ENCODE data around the gene TAF11L11.
"Not testable (repeated sequence)": the region's sequence is repeated elsewhere in the genome, so short reads cannot be mapped to it uniquely, and the experiment has no call there.

The TAF11L11 gene

DNA sequence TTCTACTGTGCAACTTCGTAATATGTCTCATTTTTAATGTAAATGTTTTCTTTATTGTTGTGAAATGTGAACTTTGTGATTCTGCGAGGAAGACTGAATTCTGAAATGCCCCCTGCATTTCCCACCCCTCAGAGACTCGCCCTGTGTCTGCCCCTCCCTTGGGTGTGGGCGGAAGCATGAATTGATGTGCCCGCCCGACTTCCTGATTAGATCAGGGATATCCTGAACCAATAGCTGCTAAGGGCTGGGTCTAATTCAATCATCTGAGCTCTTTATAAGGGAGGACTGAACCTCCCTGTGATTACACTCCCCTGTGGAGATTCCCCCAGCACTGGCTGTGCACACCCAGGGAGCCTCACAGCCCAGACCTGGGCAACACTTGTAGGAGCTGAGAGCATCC, at the start of gene TAF11L11:
Gene TAF11L11, plus strand, starts transcription at position 304 of the 400 bp plus-strand sequence.
- not testable (repeated sequence) for DNase-seq (ENCODE audit: low read depth in 3 of 3)

DNA sequence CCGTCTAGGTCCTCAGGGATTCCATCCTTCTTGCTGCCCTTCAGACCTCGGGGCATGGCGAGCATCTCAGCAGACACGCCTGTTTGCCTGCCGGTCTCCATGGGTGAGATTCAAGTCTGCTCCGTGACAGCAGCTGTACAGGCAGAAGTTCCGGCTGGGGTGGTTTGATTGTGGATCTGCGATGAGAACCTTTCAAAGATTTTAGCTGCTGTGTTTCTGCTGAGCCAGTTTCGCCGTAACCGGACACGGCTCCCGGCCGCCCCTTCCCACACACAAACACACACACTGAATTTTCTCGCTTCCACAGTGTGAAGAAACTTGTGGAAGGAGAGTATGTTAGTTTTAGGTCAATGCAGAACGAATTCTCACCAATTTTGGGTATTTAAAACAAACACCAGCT, 18.3 kb upstream of the TAF11L11 start, which contains the start of gene TAF11L7:
Gene TAF11L7, minus strand, starts transcription at position 101 of the 400 bp plus-strand sequence.
- not testable (repeated sequence) for DNase-seq (ENCODE audit: low read depth in 3 of 3)

DNA sequence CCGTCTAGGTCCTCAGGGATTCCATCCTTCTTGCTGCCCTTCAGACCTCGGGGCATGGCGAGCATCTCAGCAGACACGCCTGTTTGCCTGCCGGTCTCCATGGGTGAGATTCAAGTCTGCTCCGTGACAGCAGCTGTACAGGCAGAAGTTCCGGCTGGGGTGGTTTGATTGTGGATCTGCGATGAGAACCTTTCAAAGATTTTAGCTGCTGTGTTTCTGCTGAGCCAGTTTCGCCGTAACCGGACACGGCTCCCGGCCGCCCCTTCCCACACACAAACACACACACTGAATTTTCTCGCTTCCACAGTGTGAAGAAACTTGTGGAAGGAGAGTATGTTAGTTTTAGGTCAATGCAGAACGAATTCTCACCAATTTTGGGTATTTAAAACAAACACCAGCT, 13.1 kb upstream of the TAF11L11 start, which contains the start of gene TAF11L8:
Gene TAF11L8, minus strand, starts transcription at position 101 of the 400 bp plus-strand sequence.
- DNase-seq (ENCODE audit: low read depth in 3 of 3): not testable (repeated sequence)

DNA sequence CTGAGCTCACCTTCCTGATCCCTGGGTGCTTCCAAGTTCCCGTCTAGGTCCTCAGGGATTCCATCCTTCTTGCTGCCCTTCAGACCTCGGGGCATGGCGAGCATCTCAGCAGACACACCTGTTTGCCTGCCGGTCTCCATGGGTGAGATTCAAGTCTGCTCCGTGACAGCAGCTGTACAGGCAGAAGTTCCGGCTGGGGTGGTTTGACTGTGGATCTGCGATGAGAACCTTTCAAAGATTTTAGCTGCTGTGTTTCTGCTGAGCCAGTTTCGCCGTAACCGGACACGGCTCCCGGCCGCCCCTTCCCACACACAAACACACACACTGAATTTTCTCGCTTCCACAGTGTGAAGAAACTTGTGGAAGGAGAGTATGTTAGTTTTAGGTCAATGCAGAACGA, 9.7 kb upstream of the TAF11L11 start, which contains the start of gene TAF11L9:
Gene TAF11L9, minus strand, starts transcription at position 140 of the 400 bp plus-strand sequence.
- not testable (repeated sequence) for DNase-seq (ENCODE audit: low read depth in 3 of 3)

DNA sequence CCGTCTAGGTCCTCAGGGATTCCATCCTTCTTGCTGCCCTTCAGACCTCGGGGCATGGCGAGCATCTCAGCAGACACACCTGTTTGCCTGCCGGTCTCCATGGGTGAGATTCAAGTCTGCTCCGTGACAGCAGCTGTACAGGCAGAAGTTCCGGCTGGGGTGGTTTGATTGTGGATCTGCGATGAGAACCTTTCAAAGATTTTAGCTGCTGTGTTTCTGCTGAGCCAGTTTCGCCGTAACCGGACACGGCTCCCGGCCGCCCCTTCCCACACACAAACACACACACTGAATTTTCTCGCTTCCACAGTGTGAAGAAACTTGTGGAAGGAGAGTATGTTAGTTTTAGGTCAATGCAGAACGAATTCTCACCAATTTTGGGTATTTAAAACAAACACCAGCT, 6.3 kb upstream of the TAF11L11 start, which contains the start of gene TAF11L10:
Gene TAF11L10, minus strand, starts transcription at position 101 of the 400 bp plus-strand sequence.
- not testable (repeated sequence) for DNase-seq (ENCODE audit: low read depth in 3 of 3)

DNA sequence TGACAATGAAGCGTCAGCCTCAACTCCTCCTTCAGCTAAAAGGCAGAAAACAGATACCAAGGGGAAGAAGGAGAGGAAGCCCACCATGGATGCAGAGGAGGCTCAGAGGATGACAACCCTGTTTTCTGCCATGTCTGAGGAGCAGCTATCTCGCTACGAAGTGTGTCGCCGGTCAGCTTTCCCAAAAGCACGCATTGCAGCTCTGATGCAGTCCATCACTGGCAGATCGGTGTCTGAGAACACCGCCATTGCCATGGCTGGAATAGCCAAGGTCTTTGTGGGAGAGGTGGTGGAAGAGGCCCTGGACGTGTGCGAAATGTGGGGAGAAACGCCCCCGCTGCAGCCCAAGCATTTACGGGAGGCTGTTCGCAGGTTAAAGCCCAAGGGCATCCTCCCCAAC, 968 bp downstream of the TAF11L11 start:
- no peak for DNase-seq (ENCODE audit: low read depth in 3 of 3)

DNA sequence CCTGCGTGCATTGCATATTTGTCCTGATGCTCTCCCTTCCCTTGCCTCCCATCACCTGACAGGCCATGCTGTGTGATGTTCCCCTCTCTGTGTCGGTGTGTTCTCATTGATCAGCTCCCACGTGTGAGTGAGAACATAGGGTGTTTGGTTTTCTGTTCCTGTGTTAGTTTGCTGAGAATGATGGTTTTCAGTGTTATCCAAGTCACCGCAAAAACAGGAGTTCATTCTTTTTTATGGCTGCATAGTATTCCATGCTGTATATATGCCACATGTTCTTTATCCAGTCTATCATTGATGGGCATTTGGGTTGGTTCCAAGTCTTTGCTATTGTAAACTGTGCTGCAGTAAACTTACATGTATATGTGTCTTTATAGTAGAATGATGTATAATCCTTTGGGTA, 3.5 kb downstream of the TAF11L11 start:
- not testable (repeated sequence) for DNase-seq (ENCODE audit: low read depth in 3 of 3)

DNA sequence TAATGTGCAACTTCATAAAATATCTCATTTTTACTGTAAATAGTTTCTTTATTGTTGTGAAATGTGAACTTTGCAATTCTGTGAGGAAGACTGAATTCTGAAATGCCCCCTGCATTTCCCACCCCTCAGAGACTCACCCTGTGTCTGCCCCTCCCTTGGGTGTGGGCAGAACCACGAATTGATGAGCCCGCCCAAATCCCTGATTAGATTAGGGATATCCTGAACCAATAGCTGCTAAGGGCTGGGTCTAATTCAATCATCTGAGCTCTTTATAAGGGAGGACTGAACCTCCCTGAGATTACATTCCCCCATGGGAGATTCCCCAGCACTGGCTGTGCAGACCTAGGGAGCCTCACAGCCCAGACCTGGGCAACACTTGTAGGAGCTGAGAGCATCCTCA, 6.1 kb downstream of the TAF11L11 start, which contains the start of gene TAF11L12:
Gene TAF11L12, plus strand, starts transcription at position 301 of the 400 bp plus-strand sequence.
- not testable (repeated sequence) for DNase-seq (ENCODE audit: low read depth in 3 of 3)

DNA sequence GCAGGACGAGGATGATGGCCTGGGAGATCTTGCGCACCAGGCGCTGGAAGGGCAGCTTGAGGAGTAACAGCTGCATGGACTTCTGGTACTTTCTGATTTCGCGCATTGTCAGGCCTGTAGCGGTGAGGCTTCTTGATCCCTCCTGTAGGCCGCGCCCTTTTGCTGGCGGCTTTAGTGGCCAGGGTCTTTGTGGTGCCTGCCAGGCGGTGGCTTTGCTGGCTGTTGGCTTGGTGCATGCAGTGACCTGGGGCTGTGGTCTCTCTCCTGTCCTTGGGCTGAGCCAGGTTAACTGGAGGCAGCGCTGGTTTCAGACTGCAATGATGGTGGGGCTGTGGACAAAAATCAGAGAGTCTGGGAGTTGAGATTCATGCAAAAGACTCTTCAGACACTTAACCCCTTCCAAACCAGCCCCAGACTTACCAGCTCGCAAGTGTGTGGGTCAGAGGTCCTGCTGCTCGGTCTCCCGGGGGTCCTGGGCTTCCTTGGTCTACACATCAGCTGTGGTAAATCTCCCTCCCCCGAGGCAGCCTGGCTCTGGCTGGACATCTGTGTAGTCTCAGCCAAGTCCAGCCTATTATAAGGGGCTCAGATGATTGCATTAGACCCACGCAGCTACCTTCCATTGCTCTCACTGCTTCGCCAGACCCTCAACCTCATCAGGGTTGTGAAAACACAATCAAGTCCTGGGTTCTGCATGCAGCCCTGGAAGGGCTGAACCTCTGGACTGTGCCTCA, 11.1 kb downstream of the TAF11L11 start:
- no peak for DNase-seq (ENCODE audit: low read depth in 3 of 3)

DNA sequence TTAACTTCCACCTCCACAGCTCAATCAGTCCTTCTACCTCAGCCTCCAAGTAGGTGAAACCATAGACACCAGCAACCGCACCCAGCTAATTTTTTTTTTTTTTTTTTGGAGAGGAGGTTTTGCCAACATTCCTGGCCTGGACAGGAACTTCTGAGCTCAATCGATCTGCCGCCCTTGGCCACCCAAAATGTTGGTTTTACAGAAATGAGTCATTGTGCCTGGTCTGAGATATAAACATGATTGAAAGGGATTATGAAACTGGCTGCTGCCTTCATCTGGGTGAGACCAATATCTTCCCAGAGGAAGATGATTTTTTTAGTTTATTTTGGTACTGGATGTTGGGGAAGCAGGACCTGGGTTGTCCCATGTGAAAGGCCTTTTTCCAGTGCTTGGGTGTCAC, 15.4 kb downstream of the TAF11L11 start:
- DNase-seq (ENCODE audit: low read depth in 3 of 3): no peak

DNA sequence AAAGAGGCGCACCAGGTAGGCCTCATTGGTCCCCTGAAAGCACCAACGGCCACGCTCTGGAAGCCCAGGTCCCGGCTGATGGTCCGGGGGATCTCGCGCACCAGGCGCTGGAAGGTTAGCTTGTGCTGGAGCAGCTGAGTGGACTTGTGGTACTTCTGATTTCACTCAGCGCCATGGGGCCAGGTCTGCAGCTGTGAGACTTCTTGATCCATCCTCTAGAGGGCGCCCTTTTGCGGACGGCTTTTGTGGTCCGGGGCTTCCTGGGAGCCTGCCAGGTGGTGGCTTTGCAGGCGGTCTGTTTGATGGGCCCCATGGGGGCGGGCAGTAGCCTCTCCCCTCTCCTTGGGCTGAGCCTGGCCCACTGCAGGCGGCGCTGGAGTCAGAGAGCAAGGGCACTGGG, 16.6 kb downstream of the TAF11L11 start:
- DNase-seq (ENCODE audit: low read depth in 3 of 3): no peak

DNA sequence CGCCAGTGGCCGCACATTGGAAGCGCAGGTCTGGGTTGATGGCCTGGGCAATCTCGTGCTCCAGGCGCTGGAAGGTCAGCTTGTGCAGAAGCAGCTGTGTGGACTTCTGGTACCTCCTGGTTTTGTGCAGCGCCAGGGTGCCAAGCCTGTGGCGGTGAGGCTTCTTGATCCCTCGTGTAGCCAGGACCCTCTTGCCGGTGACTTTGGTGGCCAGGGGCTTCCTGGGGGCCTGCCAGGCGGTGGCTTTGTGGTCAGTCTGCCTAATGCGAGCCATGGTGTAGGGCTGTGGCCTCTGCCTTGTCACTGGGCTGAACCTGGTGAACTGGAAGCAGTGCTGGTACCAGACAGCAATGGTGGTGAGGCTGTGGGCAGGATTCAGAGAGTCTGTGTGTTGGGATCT, 21.7 kb downstream of the TAF11L11 start:
- DNase-seq (ENCODE audit: low read depth in 3 of 3): no peak

DNA sequence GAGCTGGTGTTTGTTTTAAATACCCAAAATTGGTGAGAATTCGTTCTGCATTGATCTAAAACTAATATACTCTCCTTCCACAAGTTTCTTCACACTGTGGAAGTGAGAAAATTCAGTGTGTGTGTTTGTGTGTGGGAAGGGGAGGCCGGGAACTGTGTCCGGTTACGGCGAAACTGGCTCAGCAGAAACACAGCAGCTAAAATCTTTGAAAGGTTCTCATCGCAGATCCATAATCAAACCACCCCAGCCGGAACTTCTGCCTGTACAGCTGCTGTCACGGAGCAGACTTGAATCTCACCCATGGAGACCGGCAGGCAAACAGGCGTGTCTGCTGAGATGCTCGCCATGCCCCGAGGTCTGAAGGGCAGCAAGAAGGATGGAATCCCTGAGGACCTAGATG, 27.8 kb downstream of the TAF11L11 start, which contains the start of gene TAF11L13:
Gene TAF11L13, plus strand, starts transcription at position 301 of the 400 bp plus-strand sequence.
- DNase-seq (ENCODE audit: low read depth in 3 of 3): not testable (repeated sequence)

DNA sequence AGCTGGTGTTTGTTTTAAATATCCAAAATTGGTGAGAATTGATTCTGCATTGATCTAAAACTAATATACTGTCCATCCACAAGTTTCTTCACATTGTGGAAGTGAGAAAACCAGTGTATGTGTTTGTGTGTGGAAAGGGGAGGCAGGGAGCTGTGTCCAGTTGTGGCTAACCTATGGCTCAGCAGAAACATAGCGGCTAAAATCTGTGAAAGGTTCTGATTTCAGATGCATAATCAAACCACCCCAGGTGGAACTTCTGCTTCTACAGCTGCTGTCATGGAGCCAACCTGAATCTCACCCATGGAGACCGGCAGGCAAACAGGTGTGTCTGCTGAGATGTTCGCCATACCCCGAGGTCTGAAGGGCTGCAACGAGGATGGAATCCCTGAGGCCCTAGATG, 30.2 kb downstream of the TAF11L11 start, which contains the start of gene TAF11L14:
Gene TAF11L14, plus strand, starts transcription at position 301 of the 400 bp plus-strand sequence.
- DNase-seq (ENCODE audit: low read depth in 3 of 3): no peak

DNA sequence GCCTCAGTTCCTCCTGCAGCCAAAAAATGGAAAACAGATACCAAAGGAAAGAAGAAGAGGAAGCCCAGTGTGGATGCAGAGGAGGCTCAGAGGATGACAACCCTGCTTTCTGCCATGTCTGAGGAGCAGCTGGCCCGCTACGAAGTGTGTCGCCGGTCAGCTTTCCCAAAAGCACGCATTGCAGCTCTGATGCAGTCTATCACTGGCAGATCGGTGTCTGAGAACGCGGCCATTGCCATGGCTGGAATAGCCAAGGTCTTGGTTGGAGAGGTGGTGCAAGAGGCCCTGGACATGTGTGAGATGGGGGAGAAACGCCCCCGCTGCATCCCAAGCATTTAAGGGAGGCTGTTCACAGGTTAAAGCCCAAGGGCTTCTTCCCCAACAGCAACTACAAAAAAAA, 45.2 kb downstream of the TAF11L11 start:
- not testable (repeated sequence) for DNase-seq (ENCODE audit: low read depth in 3 of 3)

DNA sequence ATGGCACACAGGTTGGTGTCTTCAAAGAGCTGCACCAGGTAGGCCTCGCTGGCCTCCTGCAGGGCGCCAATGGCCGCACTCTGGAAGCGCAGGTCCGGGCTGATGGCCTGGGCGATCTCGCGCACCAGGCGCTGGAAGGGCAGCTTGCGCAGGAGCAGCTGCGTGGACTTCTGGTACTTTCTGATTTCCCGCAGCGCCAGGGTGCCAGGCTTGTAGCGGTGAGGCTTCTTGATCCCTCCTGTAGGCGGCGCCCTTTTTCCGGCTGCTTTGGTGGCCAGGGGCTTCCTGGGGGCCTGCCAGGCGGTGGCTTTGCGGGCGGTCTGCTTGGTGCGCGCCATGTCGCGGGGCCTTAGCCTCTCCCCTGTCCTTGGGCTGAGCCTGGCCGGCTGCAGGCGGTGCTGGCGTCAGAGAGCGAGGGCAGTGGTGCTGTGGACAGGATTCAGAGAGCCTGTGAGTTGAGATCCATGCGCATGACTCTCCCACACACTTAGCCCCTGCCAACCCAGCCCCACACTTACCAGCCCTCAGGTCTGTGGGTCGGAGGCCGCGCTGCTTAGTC, 51.3 kb downstream of the TAF11L11 start:
- DNase-seq (ENCODE audit: low read depth in 3 of 3): not testable (repeated sequence)
